IMR-90 (cell line): ENCODE results near the gene THEM5. TPM values are rescaled to one million over a fixed set of nuclear protein-coding genes. Genes with fewer than 3 reads are reported as not detected.

ENCODE experiments used
- ATAC-seq: fragments of 200-7000 bp; cut with Tn5 transposase; 2 replicates; pipeline ENCODE4 v1.9.1; 2020; ENCODE audit warnings: low read depth, mild to moderate bottlenecking, moderate library complexity
- BruUV-seq: library from RNA; stranded (reverse); fragments of 400-500 nt; replicated peaks from 2 replicates; lab custom pipeline; 2021; lab: Mats Ljungman, UMichigan
- CTCF ChIA-PET: fragments of 300-600 bp; formaldehyde crosslinking; extraction: SDS; loops from one replicate; lab custom pipeline; 2021; ENCODE audit warnings: antibody characterized with exemption; lab: Yijun Ruan, JAX
- POLR2A ChIA-PET: fragments of 300-600 bp; sonication (Branson Sonifier 250); formaldehyde crosslinking; loops from one replicate; lab custom pipeline; 2022; ENCODE audit warnings: antibody characterized with exemption; ENCODE audit not compliant: unreplicated experiment; lab: Charles Lee
- DNase-seq: peaks from one replicate; pipeline ENCODE4 v3.0.0; 2013
- H2AFZ ChIP-seq: replicated peaks from 2 replicates; pipeline ENCODE3; 2013; ENCODE audit warnings: low read length, mild to moderate bottlenecking; ENCODE audit not compliant: poor library complexity
- H2AK5ac ChIP-seq: 2 replicates; pipeline ENCODE4 v1.6.1; 2013; ENCODE audit warnings: low read depth, low read length, inconsistent platforms
- H2AK9ac ChIP-seq: replicated peaks from 2 replicates; pipeline ENCODE3; 2013; ENCODE audit warnings: mild to moderate bottlenecking, low read depth, low read length, moderate library complexity; ENCODE audit not compliant: poor library complexity
- H2BK120ac ChIP-seq: 2 replicates; pipeline ENCODE4 v1.6.1; 2013; ENCODE audit warnings: low read depth, low read length, inconsistent platforms
- H2BK15ac ChIP-seq: 3 replicates; pipeline ENCODE4 v1.6.1; 2013; ENCODE audit warnings: low read depth, low read length, inconsistent platforms
- H2BK20ac ChIP-seq: 2 replicates; pipeline ENCODE4 v1.6.1; 2013; ENCODE audit warnings: low read depth, mild to moderate bottlenecking, inconsistent platforms, low read length, moderate library complexity
- H2BK5ac ChIP-seq: 2 replicates; pipeline ENCODE4 v1.6.1; 2013; ENCODE audit warnings: mild to moderate bottlenecking, low read depth, low read length, inconsistent platforms; ENCODE audit not compliant: poor library complexity, severe bottlenecking
- H3K14ac ChIP-seq: replicated peaks from 2 replicates; pipeline ENCODE4 v1.6.1; 2013; ENCODE audit warnings: low read depth, low read length, inconsistent platforms
- H3K18ac ChIP-seq: 2 replicates; pipeline ENCODE4 v1.6.1; 2013; ENCODE audit warnings: low read depth, low read length, control low read depth
- H3K23ac ChIP-seq: 2 replicates; pipeline ENCODE4 v1.6.1; 2013; ENCODE audit warnings: low read depth, low read length, inconsistent platforms
- H3K27ac ChIP-seq: 2 replicates; pipeline ENCODE4 v1.5.1; 2013; ENCODE audit warnings: mild to moderate bottlenecking, control low read depth, low read length; ENCODE audit not compliant: insufficient read depth
- H3K27me3 ChIP-seq: 2 replicates; pipeline ENCODE4 v1.6.1; 2013; ENCODE audit warnings: low read length; ENCODE audit not compliant: control insufficient read depth, insufficient read depth
- H3K36me3 ChIP-seq: 2 replicates; pipeline ENCODE4 v1.6.1; 2013; ENCODE audit warnings: low read length, mixed read lengths; ENCODE audit not compliant: control insufficient read depth, insufficient read depth
- H3K4ac ChIP-seq: 2 replicates; pipeline ENCODE4 v1.6.1; 2013; ENCODE audit warnings: low read depth, low read length, inconsistent platforms
- H3K4me1 ChIP-seq: 2 replicates; pipeline ENCODE4 v1.6.1; 2013; ENCODE audit warnings: low read length, mixed read lengths; ENCODE audit not compliant: control insufficient read depth, insufficient read depth
- H3K4me2 ChIP-seq: 2 replicates; pipeline ENCODE4 v1.6.1; 2013; ENCODE audit warnings: low read depth, mild to moderate bottlenecking, control low read depth, low read length, moderate library complexity
- H3K4me3 ChIP-seq: 2 replicates; pipeline ENCODE4 v1.5.1; 2013; ENCODE audit warnings: low read depth, mild to moderate bottlenecking, control low read depth, low read length, moderate library complexity; ENCODE audit not compliant: insufficient read depth
- H3K56ac ChIP-seq: 2 replicates; pipeline ENCODE4 v1.6.1; 2013; ENCODE audit warnings: low read length, inconsistent platforms; ENCODE audit not compliant: insufficient read depth; ENCODE audit errors: extremely low read depth
- H3K79me1 ChIP-seq, 2 experiments: 2 replicates each; pipeline ENCODE4 v1.6.1; 2013; ENCODE audit warnings: low read length in 2 of 2, inconsistent platforms in 1 of 2, low read depth in 1 of 2
- H3K9ac ChIP-seq: 2 replicates; pipeline ENCODE4 v1.6.1; 2013; ENCODE audit warnings: low read depth, low read length, control low read depth
- H3K9me1 ChIP-seq: 2 replicates; pipeline ENCODE4 v1.6.1; 2013; ENCODE audit warnings: low read length, inconsistent platforms; ENCODE audit not compliant: insufficient read depth
- H3K9me3 ChIP-seq: 2 replicates; pipeline ENCODE4 v1.6.1; 2013; ENCODE audit warnings: low read length; ENCODE audit not compliant: control insufficient read depth, insufficient read depth
- H4K20me1 ChIP-seq: 2 replicates; pipeline ENCODE4 v1.6.1; 2013; ENCODE audit warnings: low read length, inconsistent platforms; ENCODE audit not compliant: insufficient read depth
- H4K5ac ChIP-seq: 2 replicates; pipeline ENCODE4 v1.6.1; 2013; ENCODE audit warnings: mild to moderate bottlenecking, low read depth, low read length, control low read depth
- H4K8ac ChIP-seq, 2 experiments: 2 replicates each; pipeline ENCODE4 v1.6.1; 2013; ENCODE audit warnings: low read depth in 2 of 2, low read length in 2 of 2, control low read depth in 1 of 2, inconsistent platforms in 1 of 2
- H4K91ac ChIP-seq: 2 replicates; pipeline ENCODE4 v1.6.1; 2013; ENCODE audit warnings: low read depth, low read length, inconsistent platforms; ENCODE audit not compliant: insufficient read depth
- MAFK ChIP-seq: IDR thresholded peaks from 2 replicates; pipeline ENCODE4 v1.6.1; 2012; ENCODE audit warnings: low read depth, low read length, improper control_type of control experiment
- dilution Hi-C: fragments of 300-500 bp; cut with HindIII; formaldehyde crosslinking; loops from one replicate; pipeline ENCODE4 v1.14.3; 2018; ENCODE audit warnings: low sequenced_read_pairs; ENCODE audit not compliant: unreplicated experiment
- in situ Hi-C: fragments of 300-500 bp; cut with MboI; formaldehyde crosslinking; loops from 3 replicates; pipeline ENCODE4 v1.14.3; 2019; ENCODE audit warnings: low sequenced_read_pairs, inconsistent platforms, mixed read lengths
- intact Hi-C: fragments of 100-400 bp; cut with micrococcal nuclease; formaldehyde crosslinking; loops from 2 replicates; pipeline ENCODE4 v1.10.0; 2022
- polyA plus RNA-seq, 3 experiments: library from polyadenylated mRNA; depleted of rRNA; stranded (reverse); fragments of >200 nt; gene quantifications; 2 replicates each; pipeline ENCODE4 v1.2.3, GENCODE V29; 2012; ENCODE audit warnings: low replicate concordance in 1 of 3
- total RNA-seq: library from RNA; depleted of rRNA; stranded (reverse); fragments of >200 nt; gene quantifications from 2 replicates; pipeline ENCODE4 v1.2.3, GENCODE V29; 2012
- TF ChIP-seq, protein P1 (sequence below): conservative IDR thresholded peaks from 2 replicates; pipeline ENCODE4 v1.5.1; 2012; ENCODE audit warnings: mild to moderate bottlenecking, low read depth, low read length, improper control_type of control experiment

Gene THEM5
- total and polyA plus RNA-seq, 2 of the 4 experiments (the other 2 are of a cell fraction): not detected

DNA sequence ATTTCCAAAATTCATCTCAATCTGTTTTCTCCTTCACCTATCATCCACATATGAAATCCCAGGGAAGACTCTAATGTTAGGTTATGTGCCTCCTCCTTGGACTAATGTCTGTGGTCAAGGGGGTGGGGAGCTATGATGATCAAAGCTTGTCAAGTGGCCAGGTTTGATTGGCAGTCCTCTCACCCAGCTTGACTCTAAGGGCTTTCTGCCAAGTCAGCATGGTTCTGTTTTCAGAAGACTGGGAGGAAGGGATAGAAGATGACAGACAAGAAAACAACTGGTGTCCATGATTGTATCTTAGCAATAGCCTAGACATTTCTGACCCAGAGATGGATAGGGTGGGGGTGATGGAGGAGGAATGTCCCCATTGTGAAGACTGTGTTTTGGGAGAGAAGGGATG, 9.1 kb upstream of the THEM5 start:
- Histone ChIP-seq H2BK5ac (no peak overlapping the region), H3K4ac (no peak overlapping the region), H3K56ac (no peak overlapping the region), H2AFZ (no peak overlapping the region), H3K9me1 (0 out of 2 replicates have a peak, but pooled peaks cover 4% of the 10 kb centered on the region), H3K23ac (no peak overlapping the region), H2AK9ac (no peak overlapping the region), H2BK20ac (no peak overlapping the region), H2AK5ac (no peak overlapping the region), H3K36me3 (no peaks in the 10 kb centered on the region), H3K27ac (no peak overlapping the region), H3K79me1 (no peaks in the 10 kb centered on the region), H4K8ac (no peak overlapping the region), H3K27me3 (peaks cover 26% of the 10 kb centered on the region), H3K18ac (no peak overlapping the region), H2BK120ac (no peak overlapping the region), H3K14ac (no peak overlapping the region), H4K91ac (no peak overlapping the region), H3K4me3 (no peak overlapping the region), H4K5ac (no peak overlapping the region), H3K9me3 (no peaks in the 10 kb centered on the region), H3K9ac (no peak overlapping the region), H4K20me1 (no peaks in the 10 kb centered on the region), H2BK15ac (no peak overlapping the region), H3K4me1 (peaks cover 1% of the 10 kb centered on the region; the same call in 1 of the 2 replicates), H3K4me2 (no peak overlapping the region)
- in situ Hi-C loops (no loop called here), dilution Hi-C loops (no loop called here), intact Hi-C loops (no loop called here)
- ATAC-seq: no peak
- ChIA-PET POLR2A (no interaction called here), CTCF (no interaction called here)
- no peak for DNase-seq
- no TSS peak for BruUV-seq
- TF ChIP-seq, protein P1, sequence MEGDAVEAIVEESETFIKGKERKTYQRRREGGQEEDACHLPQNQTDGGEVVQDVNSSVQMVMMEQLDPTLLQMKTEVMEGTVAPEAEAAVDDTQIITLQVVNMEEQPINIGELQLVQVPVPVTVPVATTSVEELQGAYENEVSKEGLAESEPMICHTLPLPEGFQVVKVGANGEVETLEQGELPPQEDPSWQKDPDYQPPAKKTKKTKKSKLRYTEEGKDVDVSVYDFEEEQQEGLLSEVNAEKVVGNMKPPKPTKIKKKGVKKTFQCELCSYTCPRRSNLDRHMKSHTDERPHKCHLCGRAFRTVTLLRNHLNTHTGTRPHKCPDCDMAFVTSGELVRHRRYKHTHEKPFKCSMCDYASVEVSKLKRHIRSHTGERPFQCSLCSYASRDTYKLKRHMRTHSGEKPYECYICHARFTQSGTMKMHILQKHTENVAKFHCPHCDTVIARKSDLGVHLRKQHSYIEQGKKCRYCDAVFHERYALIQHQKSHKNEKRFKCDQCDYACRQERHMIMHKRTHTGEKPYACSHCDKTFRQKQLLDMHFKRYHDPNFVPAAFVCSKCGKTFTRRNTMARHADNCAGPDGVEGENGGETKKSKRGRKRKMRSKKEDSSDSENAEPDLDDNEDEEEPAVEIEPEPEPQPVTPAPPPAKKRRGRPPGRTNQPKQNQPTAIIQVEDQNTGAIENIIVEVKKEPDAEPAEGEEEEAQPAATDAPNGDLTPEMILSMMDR: no peak
- TF ChIP-seq MAFK: peak; percentile 63
